ENCODE measurements around the gene MIOX.
A peak's percentile ranks its signal among the peaks of the same experiment; 100 is the strongest.

- no peak for TF ChIP-seq KDM3A (CRISPR knock-in tag; IDR thresholded peaks at IDR 0.05; ENCODE audit: low read depth)
- TF ChIP-seq CREB3 (CRISPR knock-in tag; IDR thresholded peaks at IDR 0.05): no peak
- TF ChIP-seq ZNF292 (CRISPR knock-in tag; IDR thresholded peaks at IDR 0.05; ENCODE audit: borderline replicate concordance, low read depth): no peak
- TF ChIP-seq PBX3 (CRISPR knock-in tag; IDR thresholded peaks at IDR 0.05; ENCODE audit: borderline replicate concordance): no peak
- TF ChIP-seq PATZ1 (CRISPR knock-in tag; IDR thresholded peaks at IDR 0.05): peak; percentile 18; the same call in 1 of the 2 replicates
- no peak for TF ChIP-seq EP300 (IDR thresholded peaks at IDR 0.05; ENCODE audit: low read depth in 2 of 2, low read length in 2 of 2)
- TF ChIP-seq EP300 (CRISPR knock-in tag; IDR thresholded peaks at IDR 0.05; ENCODE audit: borderline replicate concordance): no peak
- TF ChIP-seq ZNF275 (CRISPR knock-in tag; IDR thresholded peaks at IDR 0.05; ENCODE audit: borderline replicate concordance): no peak
- no peak for TF ChIP-seq REST (IDR thresholded peaks at IDR 0.05; ENCODE audit: borderline replicate concordance in 1 of 2, low read depth in 1 of 2, low read length in 2 of 2)
- no peak for TF ChIP-seq SMAD9 (CRISPR knock-in tag; IDR thresholded peaks at IDR 0.05)
Observed at GRCh38 chr22:50483977-50484853, 2.4 kb upstream of the MIOX start.
